NB4 (cell line): ENCODE data around the gene PBX1.

Experiments
- DNase-seq: peaks from one replicate; pipeline ENCODE4 v3.0.0; 2010; ENCODE audit warnings: low read depth
- H3K4me3 ChIP-seq: one replicate; pipeline ENCODE4 v1.5.1; 2011; ENCODE audit warnings: mild to moderate bottlenecking, low read depth, low read length, moderate library complexity
- CTCF ChIP-seq: IDR thresholded peaks from one replicate; pipeline ENCODE4 v1.5.1; 2012; ENCODE audit warnings: low read depth, low read length
- MAX ChIP-seq: IDR thresholded peaks from 2 replicates; pipeline ENCODE4 v1.6.1; 2011; ENCODE audit warnings: low read depth, low read length
- MYC ChIP-seq: IDR thresholded peaks from 2 replicates; pipeline ENCODE4 v1.6.1; 2011; ENCODE audit warnings: low read depth, low read length
- POLR2A ChIP-seq: IDR thresholded peaks from 2 replicates; pipeline ENCODE4 v1.6.1; 2011; ENCODE audit warnings: mild to moderate bottlenecking; ENCODE audit not compliant: insufficient read length; ENCODE audit errors: extremely low read depth

PBX1 gene

GRCh38 chr1:164636757-164637156, 77.8 kb downstream of the PBX1 start:
- no peak overlapping the region for H3K4me3 ChIP-seq
- DNase-seq, result no peak
- TF ChIP-seq MAX, result no peak
- no peak for TF ChIP-seq POLR2A
- no peak for TF ChIP-seq MYC
- TF ChIP-seq CTCF, result no peak

GRCh38 chr1:164637461-164638375, 78.7 kb downstream of the PBX1 start:
- no peak for DNase-seq
- no peak for TF ChIP-seq POLR2A
- no peak for TF ChIP-seq CTCF
- no peak for TF ChIP-seq MAX
- TF ChIP-seq MYC, result no peak
- no peak overlapping the region for H3K4me3 ChIP-seq

- no peak for TF ChIP-seq MAX
- TF ChIP-seq CTCF, result no peak
- no peak for TF ChIP-seq MYC
- no peak for TF ChIP-seq POLR2A
- no peak for DNase-seq
- no peak overlapping the region for H3K4me3 ChIP-seq
Measured at GRCh38 chr1:164638492-164639202, 79.7 kb downstream of the PBX1 start.

GRCh38 chr1:164640686-164641352, 81.8 kb downstream of the PBX1 start:
- no peak for TF ChIP-seq POLR2A
- no peak overlapping the region for H3K4me3 ChIP-seq
- no peak for DNase-seq

- TF ChIP-seq MYC, result no peak
- TF ChIP-seq MAX, result no peak
- TF ChIP-seq POLR2A, result no peak
- no peak for TF ChIP-seq CTCF
- DNase-seq, result no peak
- no peak overlapping the region for H3K4me3 ChIP-seq
Measured at GRCh38 chr1:164641353-164641730, 82.4 kb downstream of the PBX1 start.

GRCh38 chr1:164643018-164643417, 84.0 kb downstream of the PBX1 start:
- no peak overlapping the region for H3K4me3 ChIP-seq
- no peak for DNase-seq
- no peak for TF ChIP-seq POLR2A
